ENCODE results near the gene DNAJC16.
"Not testable (repeated sequence)": the region's sequence is repeated elsewhere in the genome, so short reads cannot be mapped to it uniquely, and the experiment has no call there.

DNAJC16 gene

GRCh38 chr1:15507278-15507677 is 19.4 kb upstream of the DNAJC16 start:
- no peak for DNase-seq (ENCODE audit: low spot score)

DNA sequence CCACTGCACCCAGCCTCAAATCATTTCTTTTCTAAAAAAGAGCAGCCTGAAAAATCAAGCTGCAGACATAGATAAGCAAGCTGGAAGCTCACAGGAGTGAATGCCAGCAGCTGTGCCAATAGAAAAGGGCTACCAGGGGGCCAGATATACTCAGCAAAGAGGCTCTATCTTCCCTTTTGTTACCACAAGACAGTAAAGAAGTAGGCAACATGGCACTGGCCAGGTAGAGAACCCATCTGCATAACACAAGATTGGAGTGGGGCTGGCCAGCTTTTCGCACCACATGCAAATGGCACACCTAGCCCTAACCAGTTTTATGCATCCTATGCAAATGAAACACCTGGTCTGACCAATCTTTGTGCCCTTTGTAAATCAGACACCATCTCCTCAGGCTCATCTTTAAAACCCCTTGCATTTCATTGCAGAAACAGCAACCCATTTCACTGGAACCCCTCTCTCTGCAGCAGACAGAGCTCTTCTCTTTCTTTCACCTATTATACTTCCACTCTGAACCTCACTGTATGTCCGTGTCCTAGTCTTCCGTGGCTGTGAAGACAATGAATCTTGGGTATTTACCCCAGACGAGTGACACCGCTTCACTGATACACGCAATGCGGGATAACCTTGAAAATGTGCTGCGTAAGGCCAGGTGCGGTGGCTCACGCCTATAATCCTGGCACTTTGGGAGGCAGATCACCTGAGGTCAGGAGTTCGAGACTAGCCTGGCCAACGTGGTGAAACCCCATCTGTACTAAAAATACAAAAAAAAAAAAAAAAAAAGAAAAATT is 17.8 kb upstream of the DNAJC16 start:
- no peak for DNase-seq (ENCODE audit: low spot score)

DNA sequence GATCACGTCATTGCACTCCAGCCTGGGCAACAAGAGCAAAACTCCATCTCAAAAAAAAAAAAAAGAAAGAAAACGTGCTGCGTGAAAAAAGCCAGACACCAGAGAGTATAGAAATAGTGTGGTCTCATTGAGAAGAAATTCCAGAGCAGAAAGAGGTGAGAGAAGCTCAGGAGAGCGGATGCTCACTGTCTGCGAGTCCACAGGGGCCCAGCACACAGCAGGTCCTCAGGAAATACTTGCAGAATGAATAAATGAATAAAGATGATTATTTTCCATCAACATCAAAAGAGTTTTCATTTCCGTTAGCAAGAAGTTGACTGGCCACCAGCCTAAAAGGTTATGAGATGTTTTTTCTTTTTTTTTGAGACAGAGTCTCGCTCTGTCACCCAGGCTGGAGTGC is 17.1 kb upstream of the DNAJC16 start:
- no peak for DNase-seq (ENCODE audit: low spot score)

GRCh38 chr1:15510611-15511405 is 15.8 kb upstream of the DNAJC16 start:
- peak; percentile 23 for DNase-seq (ENCODE audit: low spot score)

DNA sequence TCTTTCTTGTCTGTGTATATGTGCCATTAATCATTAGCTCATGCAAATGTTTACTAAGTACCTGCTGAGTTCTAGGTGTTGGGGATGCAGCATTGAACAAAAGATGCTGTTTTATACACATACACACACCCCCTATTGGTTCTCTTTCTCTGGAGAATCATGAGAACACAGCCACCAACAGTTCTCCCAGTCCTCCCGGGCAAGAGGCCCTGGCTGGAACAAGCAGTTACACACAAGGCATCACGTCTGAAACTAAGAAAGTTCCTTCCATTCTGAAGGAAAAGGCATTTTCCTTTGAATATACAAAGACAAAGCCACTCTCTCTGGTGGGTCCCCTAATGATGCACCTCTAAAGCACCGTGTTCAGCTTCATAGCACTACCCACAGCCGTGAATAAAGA is 13.5 kb upstream of the DNAJC16 start:
- DNase-seq (ENCODE audit: low spot score) = no peak

GRCh38 chr1:15513919-15514318 is 12.7 kb upstream of the DNAJC16 start:
- no peak for DNase-seq (ENCODE audit: low spot score)

- DNase-seq (ENCODE audit: low spot score) = not testable (repeated sequence)
These were observed 12.1 kb upstream of the DNAJC16 start for GRCh38 chr1:15514557-15514956.

DNA sequence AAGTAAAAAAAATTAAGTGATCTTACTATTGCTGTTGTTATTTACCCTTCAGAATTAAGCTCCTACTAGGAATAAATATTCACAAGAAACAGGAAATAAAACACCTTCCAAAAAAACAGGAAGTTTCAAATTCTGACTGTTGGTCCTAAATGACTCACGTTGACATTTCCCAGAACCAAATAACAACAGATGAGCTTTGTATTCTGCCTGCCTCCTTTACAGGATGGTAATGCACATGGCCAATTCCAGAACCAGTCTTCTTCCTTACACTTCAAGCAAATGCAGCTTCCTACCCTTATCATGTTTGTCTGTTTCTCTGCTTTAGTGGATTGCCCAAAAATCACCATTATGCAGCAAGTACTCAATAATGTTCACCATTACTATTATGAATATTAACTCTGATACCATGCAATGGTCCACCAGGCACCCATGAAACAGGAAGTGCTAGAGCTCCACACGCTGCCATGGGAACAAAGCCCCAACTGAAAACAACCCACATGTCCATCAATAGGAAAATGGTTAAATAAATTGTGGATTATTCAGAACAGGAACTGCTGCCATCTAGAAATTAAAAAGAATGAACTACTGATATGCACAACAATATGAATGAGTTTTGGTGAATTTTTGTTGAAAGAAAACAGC is 11.5 kb upstream of the DNAJC16 start:
- DNase-seq (ENCODE audit: low spot score) = no peak

- no peak for DNase-seq (ENCODE audit: low spot score)
These were observed 7.0 kb upstream of the DNAJC16 start for GRCh38 chr1:15519625-15520024.

GRCh38 chr1:15521206-15521906 is 5.3 kb upstream of the DNAJC16 start:
- DNase-seq (ENCODE audit: low spot score) = not testable (repeated sequence)

GRCh38 chr1:15522551-15522950 is 4.1 kb upstream of the DNAJC16 start:
- DNase-seq (ENCODE audit: low spot score) = no peak

DNA sequence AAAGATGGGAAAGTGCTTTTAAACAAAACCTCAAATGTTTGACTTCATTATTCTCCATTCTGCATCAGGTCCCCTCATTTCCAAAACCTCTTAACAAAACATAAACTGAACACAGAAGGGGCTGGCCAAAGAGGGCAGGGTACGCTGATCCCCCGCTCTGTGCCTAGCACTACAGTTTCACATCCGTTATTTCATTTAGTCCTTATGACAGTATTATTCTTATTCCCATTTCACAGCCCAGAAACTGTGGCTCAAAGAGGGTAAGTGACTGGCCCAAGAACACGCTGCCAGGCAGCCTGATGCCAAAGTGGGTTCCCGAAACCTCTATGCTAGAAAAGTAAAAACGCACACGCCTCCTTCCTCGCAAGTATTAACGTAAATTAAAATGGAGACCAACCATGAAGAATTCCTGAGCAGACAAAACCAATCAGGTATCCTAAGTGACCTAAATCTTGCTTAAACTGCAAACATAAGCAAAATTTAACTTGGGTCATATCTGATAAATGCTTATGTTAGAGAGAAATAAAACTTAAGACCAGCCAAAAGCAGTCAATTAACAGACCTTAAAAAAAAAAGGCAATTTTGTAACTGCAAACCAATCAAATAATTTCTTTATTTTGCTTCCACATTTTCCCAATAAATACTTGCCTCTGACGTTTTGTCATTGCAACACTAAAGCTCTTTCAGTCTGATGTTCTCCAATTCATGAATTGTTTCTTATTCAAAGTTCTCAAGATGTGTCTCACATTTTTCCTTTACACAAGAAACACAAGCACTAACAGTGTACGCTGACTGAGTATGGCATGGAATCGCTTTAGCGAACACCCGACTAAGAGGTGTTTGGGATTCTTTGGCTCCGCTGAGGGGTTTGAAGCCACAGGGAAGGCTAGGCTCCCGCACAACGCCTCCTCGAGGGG is 3.3 kb upstream of the DNAJC16 start:
- no peak for DNase-seq (ENCODE audit: low spot score)

DNA sequence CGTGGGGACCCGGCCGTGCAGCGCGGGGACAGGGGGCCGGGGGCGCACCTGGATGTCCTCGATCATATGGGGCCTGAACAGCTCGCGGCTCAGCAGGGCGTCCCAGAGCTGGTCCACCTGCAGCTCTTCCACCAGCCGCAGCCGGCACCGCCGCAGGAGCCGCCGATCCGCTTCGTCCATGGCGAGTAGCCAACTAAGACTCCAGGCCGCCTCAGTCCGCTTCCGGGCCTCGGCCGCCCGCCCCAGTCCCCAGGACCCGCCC is 2.7 kb upstream of the DNAJC16 start, which contains the start of gene CASP9:
Gene CASP9, minus strand, starts transcription at position 195 of the 262 bp plus-strand sequence. Its CDS starts 15 bp downstream, at position 180.
- DNase-seq (ENCODE audit: low spot score) = no peak

GRCh38 chr1:15524283-15525049 is 2.2 kb upstream of the DNAJC16 start:
- peak; percentile 97 for DNase-seq (ENCODE audit: low spot score)

DNA sequence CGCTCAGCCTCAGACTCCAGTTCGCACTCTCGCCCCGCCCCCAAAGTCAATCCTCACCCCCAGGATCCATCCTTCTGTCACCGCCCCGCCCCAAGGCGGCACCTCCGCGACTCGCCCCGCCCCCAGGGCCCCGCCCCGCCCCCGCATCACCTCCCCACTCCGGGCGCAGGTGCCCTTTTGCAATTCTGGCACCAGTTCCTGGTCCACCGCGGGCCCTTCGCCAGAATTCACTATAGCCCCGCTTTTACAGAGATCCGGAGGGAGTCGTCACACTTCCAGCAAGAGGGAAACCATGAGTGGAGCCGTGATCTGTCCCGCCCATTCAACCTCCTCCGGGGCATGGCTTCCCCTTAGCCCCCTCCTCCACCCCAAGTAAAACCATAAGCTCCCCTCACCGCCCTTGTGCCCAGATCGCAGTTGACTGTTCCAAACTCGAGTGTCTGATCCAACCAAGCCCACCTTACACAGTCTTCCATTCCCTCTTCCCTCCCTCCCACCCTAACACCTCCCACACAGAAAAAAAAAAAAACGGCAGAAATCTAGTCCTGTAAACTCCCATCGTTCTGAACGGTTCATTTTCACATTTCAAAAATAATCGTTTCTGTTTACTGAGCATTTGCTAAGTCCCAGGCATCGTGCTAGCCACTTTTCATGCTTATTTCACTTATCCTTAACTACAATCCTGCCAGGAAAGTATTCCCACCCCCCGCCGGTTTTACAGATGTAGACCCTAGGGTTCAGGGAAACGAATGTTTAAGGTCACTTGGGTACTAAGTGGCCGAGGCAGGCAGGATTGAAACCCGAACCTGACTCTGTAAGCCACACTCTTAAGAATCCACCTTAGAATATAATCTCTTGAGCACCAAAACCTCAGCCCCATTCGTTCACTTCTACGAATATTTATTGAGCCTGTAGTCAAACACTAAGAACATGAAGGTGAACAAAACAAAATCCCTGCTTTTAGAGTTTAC is 1.3 kb upstream of the DNAJC16 start:
- no peak for DNase-seq (ENCODE audit: low spot score)

DNA sequence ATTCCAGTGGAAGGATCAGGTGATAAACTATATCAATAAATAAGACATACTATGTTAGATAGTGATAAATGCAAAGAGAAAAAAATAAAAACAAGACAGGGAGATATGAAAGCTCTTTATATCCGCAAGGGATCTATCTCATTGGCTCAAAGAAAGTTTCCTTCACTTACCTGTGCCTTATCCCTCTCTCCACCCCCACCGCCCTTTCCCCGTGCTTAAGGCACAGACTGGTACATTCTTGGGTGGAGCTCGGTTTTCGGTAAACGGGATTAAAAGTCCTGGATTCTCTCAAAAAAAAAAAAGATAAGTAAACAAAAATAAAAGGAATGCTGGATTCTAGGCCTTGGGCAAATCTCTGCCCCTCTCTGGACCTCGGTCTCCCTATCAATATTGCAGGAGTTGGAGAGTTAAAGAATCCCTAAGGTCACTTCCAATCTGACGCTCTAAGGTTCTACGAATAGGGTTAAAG is 593 bp upstream of the DNAJC16 start:
- DNase-seq (ENCODE audit: low spot score) = no peak

DNA sequence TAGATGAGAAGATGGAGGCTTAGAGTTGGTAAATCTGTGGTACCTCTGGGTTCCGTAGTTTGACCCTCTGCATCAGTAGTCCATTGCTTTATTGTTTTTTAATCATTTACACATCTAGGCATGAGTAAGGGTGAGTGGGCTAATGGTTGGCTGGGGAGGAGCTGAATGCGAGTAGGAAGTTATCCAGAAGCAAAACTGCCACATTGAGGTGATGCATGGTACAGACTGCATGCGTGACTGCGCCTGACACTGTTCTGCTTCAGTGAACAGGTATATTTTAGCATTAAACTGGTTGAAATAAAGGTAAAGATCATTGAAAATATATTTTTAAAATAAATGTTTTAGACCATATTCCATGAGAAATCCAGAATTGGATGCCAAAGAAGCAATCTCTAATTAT is 4.4 kb downstream of the DNAJC16 start:
- DNase-seq (ENCODE audit: low spot score) = no peak

- DNase-seq (ENCODE audit: low spot score) = no peak
These were observed 5.0 kb downstream of the DNAJC16 start for GRCh38 chr1:15531682-15532081.

- no peak for DNase-seq (ENCODE audit: low spot score)
These were observed 12.1 kb downstream of the DNAJC16 start for GRCh38 chr1:15538771-15539170.

All from GM03348 (cell line).